Measurements from ENCODE around the gene CHMP4B.

CHMP4B gene

GRCh38 chr20:33871362-33871761 lies 60.2 kb downstream of the CHMP4B start:
- intact Hi-C loops (cut with DNase I) = no loop called here

GRCh38 chr20:33874129-33874528 lies 63.0 kb downstream of the CHMP4B start:
- no peak for DNase-seq
- intact Hi-C loops (cut with DNase I) = no loop called here

More at GRCh38 chr20:33871362-33871761, 60.2 kb downstream of the CHMP4B start:
- no peak for DNase-seq

- no peak for DNase-seq
- intact Hi-C loops (cut with DNase I) = no loop called here
Observed at GRCh38 chr20:33875055-33875454, 63.9 kb downstream of the CHMP4B start.

GRCh38 chr20:33875534-33876026 lies 64.4 kb downstream of the CHMP4B start:
- intact Hi-C loops (cut with DNase I) = no loop called here
- no peak for DNase-seq

- intact Hi-C loops (cut with DNase I) = no loop called here
- DNase-seq = no peak
Observed at GRCh38 chr20:33878583-33878982, 67.4 kb downstream of the CHMP4B start.

- no peak for DNase-seq
Observed at GRCh38 chr20:33880396-33880795, 69.2 kb downstream of the CHMP4B start.

GRCh38 chr20:33881989-33882388 lies 70.8 kb downstream of the CHMP4B start:
- no peak for DNase-seq

More at GRCh38 chr20:33880396-33880795, 69.2 kb downstream of the CHMP4B start:
- intact Hi-C loops (cut with DNase I) = no loop called here

GRCh38 chr20:33882481-33882880 lies 71.3 kb downstream of the CHMP4B start:
- DNase-seq = no peak
- intact Hi-C loops (cut with DNase I) = no loop called here

More at GRCh38 chr20:33881989-33882388, 70.8 kb downstream of the CHMP4B start:
- intact Hi-C loops (cut with DNase I) = no loop called here

- intact Hi-C loops (cut with DNase I) = no loop called here
- DNase-seq = no peak
Observed at GRCh38 chr20:33883164-33883563, 72.0 kb downstream of the CHMP4B start.

GRCh38 chr20:33884633-33885032 lies 73.5 kb downstream of the CHMP4B start:
- intact Hi-C loops (cut with DNase I) = no loop called here
- no peak for DNase-seq

- intact Hi-C loops (cut with DNase I) = no loop called here
- no peak for DNase-seq
Observed at GRCh38 chr20:33889312-33889711, 78.2 kb downstream of the CHMP4B start.

GRCh38 chr20:33890557-33890956 lies 79.4 kb downstream of the CHMP4B start:
- intact Hi-C loops (cut with DNase I) = no loop called here
- no peak for DNase-seq

GRCh38 chr20:33893314-33893713 lies 82.2 kb downstream of the CHMP4B start:
- intact Hi-C loops (cut with DNase I) = no loop called here
- DNase-seq = no peak

- intact Hi-C loops (cut with DNase I) = no loop called here
- DNase-seq = no peak
Observed at GRCh38 chr20:33894798-33895197, 83.7 kb downstream of the CHMP4B start.

- DNase-seq = no peak
- intact Hi-C loops (cut with DNase I) = no loop called here
Observed at GRCh38 chr20:33896509-33896908, 85.4 kb downstream of the CHMP4B start.

- no peak for DNase-seq
- intact Hi-C loops (cut with DNase I) = no loop called here
Observed at GRCh38 chr20:33897313-33897912, 86.3 kb downstream of the CHMP4B start.

GRCh38 chr20:33899106-33899505 lies 88.0 kb downstream of the CHMP4B start:
- intact Hi-C loops (cut with DNase I) = no loop called here

GRCh38 chr20:33900521-33901131 lies 89.5 kb downstream of the CHMP4B start:
- intact Hi-C loops (cut with DNase I) = no loop called here
- no peak for DNase-seq

More at GRCh38 chr20:33899106-33899505, 88.0 kb downstream of the CHMP4B start:
- DNase-seq = no peak

- no peak for DNase-seq
- intact Hi-C loops (cut with DNase I) = no loop called here
Observed at GRCh38 chr20:33901132-33901523, 90.0 kb downstream of the CHMP4B start.

GRCh38 chr20:33902011-33902410 lies 90.9 kb downstream of the CHMP4B start:
- no peak for DNase-seq
- intact Hi-C loops (cut with DNase I) = no loop called here

Measured in head of caudate nucleus (tissue), 42 donors.